ENCODE results near the gene ZKSCAN8.

The ZKSCAN8 gene

GRCh38 chr6:28158318-28158717, 16.6 kb downstream of the ZKSCAN8 start:
- TF ChIP-seq CTCF (IDR thresholded peaks at IDR 0.05; ENCODE audit: control insufficient read depth, extremely low read depth, insufficient read depth) = no peak
- no peak overlapping the region for H3K4me3 ChIP-seq (ENCODE audit: low read depth, low read length)
- no peak for DNase-seq (ENCODE audit: low read depth)

- TF ChIP-seq CTCF (IDR thresholded peaks at IDR 0.05; ENCODE audit: control insufficient read depth, extremely low read depth, insufficient read depth) = no peak
- no peak for DNase-seq (ENCODE audit: low read depth)
- no peak overlapping the region for H3K4me3 ChIP-seq (ENCODE audit: low read depth, low read length)
Observed at GRCh38 chr6:28159029-28159607, 17.4 kb downstream of the ZKSCAN8 start.

GRCh38 chr6:28160233-28160632, 18.6 kb downstream of the ZKSCAN8 start:
- no peak for DNase-seq (ENCODE audit: low read depth)
- H3K4me3 ChIP-seq (ENCODE audit: low read depth, low read length) = no peak overlapping the region
- TF ChIP-seq CTCF (IDR thresholded peaks at IDR 0.05; ENCODE audit: control insufficient read depth, extremely low read depth, insufficient read depth) = no peak

- H3K4me3 ChIP-seq (ENCODE audit: low read depth, low read length) = no peak overlapping the region
- no peak for DNase-seq (ENCODE audit: low read depth)
- no peak for TF ChIP-seq CTCF (IDR thresholded peaks at IDR 0.05; ENCODE audit: control insufficient read depth, extremely low read depth, insufficient read depth)
Observed at GRCh38 chr6:28161410-28162079, 19.9 kb downstream of the ZKSCAN8 start.

- no peak overlapping the region for H3K4me3 ChIP-seq (ENCODE audit: low read depth, low read length)
- no peak for DNase-seq (ENCODE audit: low read depth)
- no peak for TF ChIP-seq CTCF (IDR thresholded peaks at IDR 0.05; ENCODE audit: control insufficient read depth, extremely low read depth, insufficient read depth)
Observed at GRCh38 chr6:28165563-28165962, 23.9 kb downstream of the ZKSCAN8 start.

GRCh38 chr6:28167068-28167467, 25.4 kb downstream of the ZKSCAN8 start:
- no peak for TF ChIP-seq CTCF (IDR thresholded peaks at IDR 0.05; ENCODE audit: control insufficient read depth, extremely low read depth, insufficient read depth)
- DNase-seq (ENCODE audit: low read depth) = no peak
- H3K4me3 ChIP-seq (ENCODE audit: low read depth, low read length) = no peak overlapping the region

- no peak overlapping the region for H3K4me3 ChIP-seq (ENCODE audit: low read depth, low read length)
- no peak for TF ChIP-seq CTCF (IDR thresholded peaks at IDR 0.05; ENCODE audit: control insufficient read depth, extremely low read depth, insufficient read depth)
Observed at GRCh38 chr6:28167926-28168325, 26.2 kb downstream of the ZKSCAN8 start.

More at GRCh38 chr6:28167926-28168325, 26.2 kb downstream of the ZKSCAN8 start:
- no peak for DNase-seq (ENCODE audit: low read depth)
